ES-I3 (cell line): Measurements from ENCODE around the gene TMTC2.

Source experiments
- H3K36me3 ChIP-seq: 2 replicates; pipeline ENCODE4 v1.6.1; 2013; ENCODE audit warnings: mild to moderate bottlenecking, low read length, control low read depth, moderate library complexity; ENCODE audit not compliant: insufficient read depth
- H3K4me1 ChIP-seq: 2 replicates; pipeline ENCODE4 v1.6.1; 2013; ENCODE audit warnings: mild to moderate bottlenecking, control low read depth, low read length; ENCODE audit not compliant: insufficient read depth
- H3K9ac ChIP-seq: 2 replicates; pipeline ENCODE4 v1.6.1; 2013; ENCODE audit warnings: low read depth, mild to moderate bottlenecking, low read length, moderate library complexity
- H3K9me3 ChIP-seq: 2 replicates; pipeline ENCODE4 v1.6.1; 2013; ENCODE audit warnings: mild to moderate bottlenecking, low read length, moderate library complexity; ENCODE audit not compliant: control insufficient read depth, insufficient read depth

TMTC2 gene

GRCh38 chr12:82952946-82953345, 266.2 kb downstream of the TMTC2 start:
- no peaks in the 10 kb centered on the region for H3K36me3 ChIP-seq
- H3K9me3 ChIP-seq: no peaks in the 10 kb centered on the region
- H3K4me1 ChIP-seq: no peaks in the 10 kb centered on the region
- no peak overlapping the region for H3K9ac ChIP-seq

GRCh38 chr12:82953397-82953796, 266.7 kb downstream of the TMTC2 start:
- Histone ChIP-seq H3K4me1 (no peaks in the 10 kb centered on the region), H3K9me3 (no peaks in the 10 kb centered on the region), H3K9ac (no peak overlapping the region), H3K36me3 (no peaks in the 10 kb centered on the region)

- Histone ChIP-seq H3K9me3 (no peaks in the 10 kb centered on the region), H3K9ac (no peak overlapping the region), H3K4me1 (no peaks in the 10 kb centered on the region), H3K36me3 (no peaks in the 10 kb centered on the region)
These were observed 267.4 kb downstream of the TMTC2 start for GRCh38 chr12:82954064-82954463.

- no peaks in the 10 kb centered on the region for H3K4me1 ChIP-seq
- H3K9ac ChIP-seq: no peak overlapping the region
- H3K9me3 ChIP-seq: no peaks in the 10 kb centered on the region
These were observed 267.9 kb downstream of the TMTC2 start for GRCh38 chr12:82954572-82954971.

GRCh38 chr12:82955043-82955442, 268.3 kb downstream of the TMTC2 start:
- Histone ChIP-seq H3K36me3 (no peaks in the 10 kb centered on the region), H3K9ac (no peak overlapping the region), H3K4me1 (no peaks in the 10 kb centered on the region), H3K9me3 (no peaks in the 10 kb centered on the region)

More at GRCh38 chr12:82954572-82954971, 267.9 kb downstream of the TMTC2 start:
- H3K36me3 ChIP-seq: no peaks in the 10 kb centered on the region

- Histone ChIP-seq H3K9me3 (no peaks in the 10 kb centered on the region), H3K4me1 (peaks cover 1% of the 10 kb centered on the region; the same call in 1 of the 2 replicates), H3K9ac (no peak overlapping the region), H3K36me3 (no peaks in the 10 kb centered on the region)
These were observed 272.3 kb downstream of the TMTC2 start for GRCh38 chr12:82958966-82959365.

GRCh38 chr12:82959821-82960220, 273.1 kb downstream of the TMTC2 start:
- Histone ChIP-seq H3K9me3 (no peaks in the 10 kb centered on the region), H3K9ac (no peak overlapping the region), H3K4me1 (peaks cover 7% of the 10 kb centered on the region; the same call in 1 of the 2 replicates), H3K36me3 (no peaks in the 10 kb centered on the region)

GRCh38 chr12:82961835-82962234, 275.1 kb downstream of the TMTC2 start:
- H3K4me1 ChIP-seq: peaks cover 7% of the 10 kb centered on the region; the same call in 1 of the 2 replicates
- H3K9me3 ChIP-seq: no peaks in the 10 kb centered on the region
- H3K9ac ChIP-seq: no peak overlapping the region
- H3K36me3 ChIP-seq: no peaks in the 10 kb centered on the region

- H3K9me3 ChIP-seq: no peaks in the 10 kb centered on the region
- H3K36me3 ChIP-seq: no peaks in the 10 kb centered on the region
- H3K4me1 ChIP-seq: peaks cover 7% of the 10 kb centered on the region; the same call in 1 of the 2 replicates
- H3K9ac ChIP-seq: no peak overlapping the region
These were observed 277.2 kb downstream of the TMTC2 start for GRCh38 chr12:82963956-82964355.

- Histone ChIP-seq H3K9ac (no peak overlapping the region), H3K9me3 (no peaks in the 10 kb centered on the region), H3K4me1 (peaks cover 7% of the 10 kb centered on the region; the same call in 1 of the 2 replicates), H3K36me3 (no peaks in the 10 kb centered on the region)
These were observed 277.7 kb downstream of the TMTC2 start for GRCh38 chr12:82964446-82964845.

- no peaks in the 10 kb centered on the region for H3K9me3 ChIP-seq
- H3K36me3 ChIP-seq: no peaks in the 10 kb centered on the region
- peaks cover 7% of the 10 kb centered on the region; the same call in 1 of the 2 replicates for H3K4me1 ChIP-seq
- H3K9ac ChIP-seq: no peak overlapping the region
These were observed 279.4 kb downstream of the TMTC2 start for GRCh38 chr12:82966001-82966559.

GRCh38 chr12:82968631-82969367, 282.1 kb downstream of the TMTC2 start:
- H3K9ac ChIP-seq: no peak overlapping the region
- H3K4me1 ChIP-seq: peaks cover 7% of the 10 kb centered on the region; the same call in 1 of the 2 replicates
- no peaks in the 10 kb centered on the region for H3K9me3 ChIP-seq

GRCh38 chr12:82970614-82971013, 283.9 kb downstream of the TMTC2 start:
- no peaks in the 10 kb centered on the region for H3K4me1 ChIP-seq
- no peak overlapping the region for H3K9ac ChIP-seq

More at GRCh38 chr12:82968631-82969367, 282.1 kb downstream of the TMTC2 start:
- no peaks in the 10 kb centered on the region for H3K36me3 ChIP-seq

GRCh38 chr12:82971584-82971983, 284.9 kb downstream of the TMTC2 start:
- no peak overlapping the region for H3K9ac ChIP-seq
- no peaks in the 10 kb centered on the region for H3K36me3 ChIP-seq
- H3K9me3 ChIP-seq: no peaks in the 10 kb centered on the region
- no peaks in the 10 kb centered on the region for H3K4me1 ChIP-seq

More at GRCh38 chr12:82970614-82971013, 283.9 kb downstream of the TMTC2 start:
- no peaks in the 10 kb centered on the region for H3K9me3 ChIP-seq
- no peaks in the 10 kb centered on the region for H3K36me3 ChIP-seq

GRCh38 chr12:82972624-82973023, 285.9 kb downstream of the TMTC2 start:
- H3K9me3 ChIP-seq: no peaks in the 10 kb centered on the region
- no peaks in the 10 kb centered on the region for H3K4me1 ChIP-seq
- H3K9ac ChIP-seq: no peak overlapping the region
- no peaks in the 10 kb centered on the region for H3K36me3 ChIP-seq
